HepG2 (cell line): Measurements from ENCODE around the gene TSPAN3. TPM values are rescaled to one million over a fixed set of nuclear protein-coding genes. Genes with fewer than 3 reads are reported as not detected.

Source experiments
- ATAC-seq: fragments of 200-7000 bp; cut with Tn5 transposase; 3 replicates; pipeline ENCODE4 v1.9.1; 2020; ENCODE audit warnings: mild to moderate bottlenecking, moderate library complexity
- BruUV-seq: library from RNA; stranded (reverse); fragments of 400-500 nt; replicated peaks from 2 replicates; lab custom pipeline; 2021; lab: Mats Ljungman, UMichigan
- CTCF ChIA-PET: fragments of 300-600 bp; formaldehyde crosslinking; extraction: SDS; loops from one replicate; lab custom pipeline; 2021; ENCODE audit warnings: low total read pairs, inconsistent platforms, low intra/inter-chr PET ratio; lab: Yijun Ruan, JAX
- POLR2A ChIA-PET: fragments of 350-600 bp; sonication (Branson Sonifier 250); formaldehyde crosslinking; loops from one replicate; lab custom pipeline; 2020; ENCODE audit warnings: antibody characterized with exemption, inconsistent platforms; lab: Yijun Ruan, JAX
- DNase-seq: peaks from one replicate; pipeline ENCODE4 v3.0.0-alpha.2; 2015; ENCODE audit warnings: low spot score
- FAIRE-seq: peaks from 3 replicates; lab custom pipeline; 2011; peaks lifted over from hg19 to GRCh38; lab: Jason Lieb, UNC
- H2AFZ ChIP-seq: one replicate; pipeline ENCODE4 v1.6.1; 2011; ENCODE audit warnings: low read length, inconsistent platforms
- H3K27ac ChIP-seq: fragments of 300-600 bp; 3 replicates; pipeline ENCODE4 v1.8.0; 2011; ENCODE audit warnings: mixed run types, mild to moderate bottlenecking, mixed read lengths, low read length, inconsistent platforms; ENCODE audit not compliant: insufficient read depth; ENCODE audit errors: extremely low read length
- H3K27me3 ChIP-seq, 2 experiments: fragments of 200-600 bp in 1 of 2; 2 replicates in 1 of 2; 3 replicates in 1 of 2; pipeline versions ENCODE4 v1.6.0 to v1.8.0; 2011; ENCODE audit warnings: low read length in 2 of 2, mild to moderate bottlenecking in 2 of 2, moderate library complexity in 2 of 2, inconsistent platforms in 1 of 2; ENCODE audit not compliant: insufficient read depth in 2 of 2, control insufficient read depth in 1 of 2
- H3K36me3 ChIP-seq, 2 experiments: fragments of 200-600 bp in 1 of 2; replicated peaks in 1 of 2; 2 replicates in 1 of 2; 3 replicates in 1 of 2; pipeline versions ENCODE4 v1.5.1 to v1.8.0; 2011; ENCODE audit warnings: low read length in 2 of 2, inconsistent platforms in 1 of 2; ENCODE audit not compliant: insufficient read depth in 2 of 2, control insufficient read depth in 1 of 2
- H3K4me1 ChIP-seq: 2 replicates; pipeline ENCODE4 v1.5.1; 2012; ENCODE audit warnings: low read length, inconsistent platforms; ENCODE audit not compliant: insufficient read depth
- H3K4me2 ChIP-seq: 2 replicates; pipeline ENCODE4 v1.6.0; 2011; ENCODE audit warnings: low read depth, low read length, inconsistent platforms
- H3K4me3 ChIP-seq, 3 experiments: fragments of 200-600 bp in 1 of 3; sonication (generic), shearing (Covaris generic) in 1 of 3; replicated peaks in 1 of 3; 2 replicates each; pipeline ENCODE4 v1.5.1; 2011 to 2016; ENCODE audit warnings: low read length in 3 of 3, inconsistent platforms in 2 of 3, low read depth in 2 of 3, mild to moderate bottlenecking in 2 of 3, control low read depth in 1 of 3, mixed read lengths in 1 of 3; ENCODE audit not compliant: insufficient read depth in 1 of 3
- H3K79me2 ChIP-seq: one replicate; pipeline ENCODE4 v1.6.1; 2011; ENCODE audit warnings: low read length, inconsistent platforms; ENCODE audit not compliant: insufficient read depth
- H3K9ac ChIP-seq: 2 replicates; pipeline ENCODE4 v1.6.0; 2011; ENCODE audit warnings: mild to moderate bottlenecking, low read depth, low read length, inconsistent platforms; ENCODE audit not compliant: insufficient read depth
- H3K9me3 ChIP-seq: 2 replicates; pipeline ENCODE4 v1.5.1; 2012; ENCODE audit warnings: mild to moderate bottlenecking, low read length
- H4K20me1 ChIP-seq: 2 replicates; pipeline ENCODE4 v1.6.0; 2011; ENCODE audit warnings: inconsistent platforms, mild to moderate bottlenecking, low read length, moderate library complexity; ENCODE audit not compliant: insufficient read depth
- CEBPB ChIP-seq: IDR thresholded peaks from 2 replicates; pipeline ENCODE4 v1.6.1; 2011; ENCODE audit warnings: low read depth, low read length, improper control_type of control experiment, borderline replicate concordance
- CEBPG ChIP-seq: IDR thresholded peaks from 2 replicates; pipeline ENCODE4 v1.6.1; 2016
- FOXP1 ChIP-seq, 2 experiments: fragments of 450-650 bp in 1 of 2; IDR thresholded peaks; 2 replicates each; pipeline ENCODE4 v1.6.1; 2017 to 2018; ENCODE audit warnings: antibody characterized with exemption in 1 of 2
- WGBS: methylation state at CpG from one replicate; pipeline ENCODE4 v1.1.6; 2017; ENCODE audit warnings: low lambda C conversion rate; 5-methylcytosine and 5-hydroxymethylcytosine counted together
- in situ Hi-C: cut with HindIII; loops from 2 replicates; pipeline ENCODE4 v1.10.0; 2017; ENCODE audit warnings: low pct_unique_long_range_greater_than_20kb; ENCODE audit not compliant: extremely low pct_ligation_motif_present
- intact Hi-C: fragments of 100-400 bp; cut with micrococcal nuclease; formaldehyde crosslinking; loops from one replicate; pipeline ENCODE4 v1.10.0; 2022; ENCODE audit not compliant: unreplicated experiment
- polyA plus RNA-seq, 8 experiments: library from polyadenylated mRNA; depleted of rRNA in 3 of 8; stranded (reverse) in 7 of 8; unstranded in 1 of 8; fragments of >200 nt; fragmentation: Illumina TruSeq in 4 of 8; extraction: Trizol in 4 of 8; gene quantifications; 2 replicates each; pipeline versions ENCODE4 v1.2.1 to v1.2.3, GENCODE V29; 2011 to 2016; ENCODE audit warnings: low read depth in 4 of 8, missing spikeins in 1 of 8, mixed read lengths in 1 of 8; ENCODE audit not compliant: insufficient read depth in 1 of 8
- total RNA-seq, 5 experiments: library from RNA; depleted of rRNA; stranded (reverse); fragments of >200 nt; fragmentation: Illumina TruSeq; extraction: Trizol; gene quantifications; 2 replicates each; pipeline ENCODE4 v1.2.3, GENCODE V29; 2016; ENCODE audit warnings: low read depth in 1 of 5
- TF ChIP-seq, protein P1 (sequence below): sonication (generic); formaldehyde crosslinking; IDR thresholded peaks from 2 replicates; pipeline ENCODE4 v1.5.0; 2020; ENCODE audit warnings: mild to moderate bottlenecking, missing genetic modification reagents, borderline replicate concordance
- TF ChIP-seq, protein P2 (sequence below): sonication (generic); formaldehyde crosslinking; IDR thresholded peaks from 2 replicates; pipeline ENCODE4 v1.8.0; 2022; ENCODE audit warnings: mild to moderate bottlenecking, missing genetic modification reagents, moderate library complexity

TSPAN3 gene
- total and polyA plus RNA-seq, 2 of the 13 experiments (the other 11 are each of a cell fraction or from before 2014, with no cell fraction given), result 167 to 170 TPM

DNA sequence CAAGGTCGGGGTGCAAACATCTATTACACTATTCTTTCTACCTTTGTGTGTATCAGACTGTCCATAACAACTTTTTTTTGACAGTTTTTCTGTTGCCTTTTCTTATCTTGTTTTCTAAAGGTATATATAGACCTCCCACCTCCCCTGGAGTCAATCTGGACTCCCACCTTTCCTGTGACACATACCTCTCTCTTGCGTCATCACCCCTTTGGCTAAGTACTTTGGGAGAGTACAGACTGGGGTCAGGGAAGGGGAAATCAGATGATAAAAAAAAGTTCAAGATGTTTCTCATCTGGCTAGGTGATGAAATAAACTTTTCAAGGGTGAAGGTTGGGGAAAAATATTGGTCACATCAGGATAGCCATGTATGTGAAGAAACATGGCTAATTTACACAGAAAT, 17.2 kb downstream of the TSPAN3 start:
- H3K27me3 ChIP-seq, result no peaks in the 10 kb centered on the region
- TF ChIP-seq CEBPB (peak; percentile 64), FOXP1 (IDR thresholded peaks at IDR 0.05) (no peak), FOXP1 (CRISPR knock-in tag; IDR thresholded peaks at IDR 0.05) (no peak), CEBPG (CRISPR knock-in tag) (peak; percentile 59)
- no peak overlapping the region for H3K27ac ChIP-seq
- no peak for DNase-seq
- 90% methylated on average over 2 of the region's 2 CpGs for WGBS
- no peak overlapping the region for H2AFZ ChIP-seq
- H3K4me3 ChIP-seq, result no peak overlapping the region
- peaks cover 17% of the 10 kb centered on the region for H4K20me1 ChIP-seq
- no peak for FAIRE-seq
- no peaks in the 10 kb centered on the region for H3K9me3 ChIP-seq
- H3K4me1 ChIP-seq, result peaks cover 22% of the 10 kb centered on the region
- intact Hi-C loops, result no loop called here
- ATAC-seq, result no peak
- H3K4me2 ChIP-seq, result no peak overlapping the region
- peaks cover 1 to 16% of the 10 kb centered on the region in 2 experiments for H3K36me3 ChIP-seq
- CTCF ChIA-PET, result no interaction called here
- H3K79me2 ChIP-seq, result no peaks in the 10 kb centered on the region
- no TSS peak for BruUV-seq
- POLR2A ChIA-PET, result no interaction called here
- in situ Hi-C loops, result no loop called here
- H3K9ac ChIP-seq, result no peak overlapping the region

DNA sequence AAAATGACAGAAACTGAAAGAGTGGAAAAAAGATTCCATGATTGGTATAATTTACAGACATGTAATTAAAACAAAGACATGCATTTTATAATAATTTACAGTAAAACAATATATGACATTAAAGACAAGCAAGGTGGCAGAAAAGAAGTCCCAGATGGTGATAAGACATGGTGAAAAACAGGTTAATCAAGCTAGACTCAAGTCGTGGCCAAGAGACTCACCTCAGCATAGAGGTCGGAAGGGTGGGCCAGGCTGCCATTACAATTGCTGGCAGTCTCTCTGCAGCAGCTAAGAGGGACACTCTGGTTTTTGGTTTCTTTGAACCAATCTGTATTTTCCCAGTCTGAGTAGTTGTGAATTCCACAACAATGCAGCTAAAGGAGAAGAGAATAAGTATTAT, 18.4 kb downstream of the TSPAN3 start:
- TF ChIP-seq, protein P1, sequence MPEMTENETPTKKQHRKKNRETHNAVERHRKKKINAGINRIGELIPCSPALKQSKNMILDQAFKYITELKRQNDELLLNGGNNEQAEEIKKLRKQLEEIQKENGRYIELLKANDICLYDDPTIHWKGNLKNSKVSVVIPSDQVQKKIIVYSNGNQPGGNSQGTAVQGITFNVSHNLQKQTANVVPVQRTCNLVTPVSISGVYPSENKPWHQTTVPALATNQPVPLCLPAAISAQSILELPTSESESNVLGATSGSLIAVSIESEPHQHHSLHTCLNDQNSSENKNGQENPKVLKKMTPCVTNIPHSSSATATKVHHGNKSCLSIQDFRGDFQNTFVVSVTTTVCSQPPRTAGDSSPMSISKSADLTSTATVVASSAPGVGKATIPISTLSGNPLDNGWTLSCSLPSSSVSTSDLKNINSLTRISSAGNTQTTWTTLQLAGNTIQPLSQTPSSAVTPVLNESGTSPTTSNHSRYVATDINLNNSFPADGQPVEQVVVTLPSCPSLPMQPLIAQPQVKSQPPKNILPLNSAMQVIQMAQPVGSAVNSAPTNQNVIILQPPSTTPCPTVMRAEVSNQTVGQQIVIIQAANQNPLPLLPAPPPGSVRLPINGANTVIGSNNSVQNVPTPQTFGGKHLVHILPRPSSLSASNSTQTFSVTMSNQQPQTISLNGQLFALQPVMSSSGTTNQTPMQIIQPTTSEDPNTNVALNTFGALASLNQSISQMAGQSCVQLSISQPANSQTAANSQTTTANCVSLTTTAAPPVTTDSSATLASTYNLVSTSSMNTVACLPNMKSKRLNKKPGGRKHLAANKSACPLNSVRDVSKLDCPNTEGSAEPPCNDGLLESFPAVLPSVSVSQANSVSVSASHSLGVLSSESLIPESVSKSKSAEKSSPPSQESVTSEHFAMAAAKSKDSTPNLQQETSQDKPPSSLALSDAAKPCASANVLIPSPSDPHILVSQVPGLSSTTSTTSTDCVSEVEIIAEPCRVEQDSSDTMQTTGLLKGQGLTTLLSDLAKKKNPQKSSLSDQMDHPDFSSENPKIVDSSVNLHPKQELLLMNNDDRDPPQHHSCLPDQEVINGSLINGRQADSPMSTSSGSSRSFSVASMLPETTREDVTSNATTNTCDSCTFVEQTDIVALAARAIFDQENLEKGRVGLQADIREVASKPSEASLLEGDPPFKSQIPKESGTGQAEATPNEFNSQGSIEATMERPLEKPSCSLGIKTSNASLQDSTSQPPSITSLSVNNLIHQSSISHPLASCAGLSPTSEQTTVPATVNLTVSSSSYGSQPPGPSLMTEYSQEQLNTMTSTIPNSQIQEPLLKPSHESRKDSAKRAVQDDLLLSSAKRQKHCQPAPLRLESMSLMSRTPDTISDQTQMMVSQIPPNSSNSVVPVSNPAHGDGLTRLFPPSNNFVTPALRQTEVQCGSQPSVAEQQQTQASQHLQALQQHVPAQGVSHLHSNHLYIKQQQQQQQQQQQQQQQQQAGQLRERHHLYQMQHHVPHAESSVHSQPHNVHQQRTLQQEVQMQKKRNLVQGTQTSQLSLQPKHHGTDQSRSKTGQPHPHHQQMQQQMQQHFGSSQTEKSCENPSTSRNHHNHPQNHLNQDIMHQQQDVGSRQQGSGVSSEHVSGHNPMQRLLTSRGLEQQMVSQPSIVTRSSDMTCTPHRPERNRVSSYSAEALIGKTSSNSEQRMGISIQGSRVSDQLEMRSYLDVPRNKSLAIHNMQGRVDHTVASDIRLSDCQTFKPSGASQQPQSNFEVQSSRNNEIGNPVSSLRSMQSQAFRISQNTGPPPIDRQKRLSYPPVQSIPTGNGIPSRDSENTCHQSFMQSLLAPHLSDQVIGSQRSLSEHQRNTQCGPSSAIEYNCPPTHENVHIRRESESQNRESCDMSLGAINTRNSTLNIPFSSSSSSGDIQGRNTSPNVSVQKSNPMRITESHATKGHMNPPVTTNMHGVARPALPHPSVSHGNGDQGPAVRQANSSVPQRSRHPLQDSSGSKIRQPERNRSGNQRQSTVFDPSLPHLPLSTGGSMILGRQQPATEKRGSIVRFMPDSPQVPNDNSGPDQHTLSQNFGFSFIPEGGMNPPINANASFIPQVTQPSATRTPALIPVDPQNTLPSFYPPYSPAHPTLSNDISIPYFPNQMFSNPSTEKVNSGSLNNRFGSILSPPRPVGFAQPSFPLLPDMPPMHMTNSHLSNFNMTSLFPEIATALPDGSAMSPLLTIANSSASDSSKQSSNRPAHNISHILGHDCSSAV (CRISPR knock-in tag), result no peak
- TF ChIP-seq, protein P2, sequence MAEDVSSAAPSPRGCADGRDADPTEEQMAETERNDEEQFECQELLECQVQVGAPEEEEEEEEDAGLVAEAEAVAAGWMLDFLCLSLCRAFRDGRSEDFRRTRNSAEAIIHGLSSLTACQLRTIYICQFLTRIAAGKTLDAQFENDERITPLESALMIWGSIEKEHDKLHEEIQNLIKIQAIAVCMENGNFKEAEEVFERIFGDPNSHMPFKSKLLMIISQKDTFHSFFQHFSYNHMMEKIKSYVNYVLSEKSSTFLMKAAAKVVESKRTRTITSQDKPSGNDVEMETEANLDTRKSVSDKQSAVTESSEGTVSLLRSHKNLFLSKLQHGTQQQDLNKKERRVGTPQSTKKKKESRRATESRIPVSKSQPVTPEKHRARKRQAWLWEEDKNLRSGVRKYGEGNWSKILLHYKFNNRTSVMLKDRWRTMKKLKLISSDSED (CRISPR knock-in tag), result no peak
- Histone ChIP-seq H2AFZ (no peak overlapping the region), H3K4me2 (no peak overlapping the region), H3K36me3 (peaks cover 1 to 17% of the 10 kb centered on the region in 2 experiments), H3K27me3 (no peaks in the 10 kb centered on the region), H3K79me2 (no peaks in the 10 kb centered on the region), H3K4me1 (peaks cover 19% of the 10 kb centered on the region), H3K9me3 (no peaks in the 10 kb centered on the region), H3K4me3 (no peak overlapping the region), H4K20me1 (peaks cover 10% of the 10 kb centered on the region), H3K27ac (no peak overlapping the region), H3K9ac (no peak overlapping the region)
- no peak for FAIRE-seq
- in situ Hi-C loops, result no loop called here
- ChIA-PET POLR2A (no interaction called here), CTCF (no interaction called here)
- no peak for DNase-seq
- BruUV-seq, result no TSS peak
- 87% methylated on average over 2 of the region's 2 CpGs for WGBS
- ATAC-seq, result no peak
- intact Hi-C loops, result no loop called here
